Measurements from ENCODE around the gene RNMT.

DNA sequence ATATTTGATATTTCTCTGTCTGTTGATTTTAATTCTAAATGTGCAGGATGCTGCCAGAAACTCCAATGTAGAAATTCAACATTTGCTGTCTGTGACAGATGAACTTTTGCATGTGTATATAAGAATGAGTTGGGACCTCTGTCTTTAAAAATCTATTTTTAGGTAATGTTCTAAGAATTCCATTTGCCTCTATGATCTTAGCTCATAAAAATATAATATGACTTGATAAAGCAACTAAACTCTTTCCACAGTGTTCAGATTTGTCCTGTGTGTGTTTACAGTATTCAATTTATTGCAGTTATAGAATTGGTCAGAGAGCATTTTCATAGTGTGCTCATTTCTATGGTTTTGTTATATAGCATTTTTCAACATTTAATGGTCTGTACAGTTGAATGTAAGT is 33.6 kb downstream of the RNMT start:
- TF ChIP-seq POLR2A (IDR thresholded peaks at IDR 0.05; ENCODE audit: low read length) (no peak), GATA1 (IDR thresholded peaks at IDR 0.05; ENCODE audit: low read depth, low read length) (no peak)

Data from erythroblast (primary cell).